CD14-positive monocyte (primary cell): ENCODE data around the gene CYFIP2. TPM values are rescaled to one million over a fixed set of nuclear protein-coding genes. Genes with fewer than 3 reads are reported as not detected.

Source experiments
- DNase-seq, 3 donors: peaks; one replicate each; pipeline ENCODE4 v3.0.0-alpha.2; 2011 to 2022
- H2AFZ ChIP-seq: 2 replicates; pipeline ENCODE4 v1.6.0; 2012; ENCODE audit warnings: mild to moderate bottlenecking, low read depth, low read length, inconsistent platforms; ENCODE audit not compliant: insufficient read depth, poor library complexity, severe bottlenecking
- H3K27ac ChIP-seq, 2 donors: 1 replicate in 1 of 2; 2 replicates in 1 of 2; pipeline ENCODE4 v1.5.1; 2012 to 2013; ENCODE audit warnings: low read length in 2 of 2, control low read depth in 1 of 2, inconsistent platforms in 1 of 2, low read depth in 1 of 2, mild to moderate bottlenecking in 1 of 2
- H3K27me3 ChIP-seq, 2 donors: one replicate each; pipeline versions ENCODE4 v1.6.0 to v1.6.1; 2011 to 2013; ENCODE audit warnings: low read length in 2 of 2; ENCODE audit not compliant: control insufficient read depth in 2 of 2, insufficient read depth in 2 of 2
- H3K36me3 ChIP-seq, 2 donors: replicated peaks in 1 of 2; 1 replicate in 1 of 2; 2 replicates in 1 of 2; pipeline versions ENCODE4 v1.5.1 to v1.6.1; 2012 to 2013; ENCODE audit warnings: low read length in 2 of 2, control low read depth in 1 of 2, inconsistent platforms in 1 of 2, mild to moderate bottlenecking in 1 of 2; ENCODE audit not compliant: insufficient read depth in 2 of 2, control insufficient read depth in 1 of 2
- H3K4me1 ChIP-seq, 2 donors: 1 replicate in 1 of 2; 2 replicates in 1 of 2; pipeline versions ENCODE4 v1.5.1 to v1.6.1; 2012 to 2013; ENCODE audit warnings: low read length in 2 of 2, control low read depth in 1 of 2, inconsistent platforms in 1 of 2, mild to moderate bottlenecking in 1 of 2, moderate library complexity in 1 of 2; ENCODE audit not compliant: insufficient read depth in 2 of 2, control insufficient read depth in 1 of 2
- H3K4me2 ChIP-seq: replicated peaks from 2 replicates; pipeline ENCODE3; 2012; ENCODE audit warnings: low read length, moderate library complexity, mild to moderate bottlenecking; ENCODE audit not compliant: poor library complexity, severe bottlenecking; ENCODE audit errors: extremely low read depth
- H3K4me3 ChIP-seq, 3 experiments: fragments of 200-600 bp in 1 of 3; sonication (generic) in 1 of 3; replicated peaks in 1 of 3; 1 replicate in 2 of 3; 2 replicates in 1 of 3; pipeline ENCODE4 v1.5.1; 2011 to 2013; ENCODE audit warnings: low read length in 3 of 3, mild to moderate bottlenecking in 3 of 3, control low read depth in 2 of 3, low read depth in 2 of 3, inconsistent platforms in 1 of 3, moderate library complexity in 1 of 3
- H3K79me2 ChIP-seq: 2 replicates; pipeline ENCODE4 v1.6.0; 2012; ENCODE audit warnings: mild to moderate bottlenecking, control low read depth, inconsistent platforms, low read length, moderate library complexity; ENCODE audit not compliant: insufficient read depth
- H3K9ac ChIP-seq: 2 replicates; pipeline ENCODE4 v1.6.0; 2017; ENCODE audit warnings: low read length, mild to moderate bottlenecking; ENCODE audit not compliant: insufficient read depth, poor library complexity, severe bottlenecking
- H3K9me3 ChIP-seq, 2 donors: replicated peaks in 1 of 2; 1 replicate in 1 of 2; 2 replicates in 1 of 2; pipeline versions ENCODE4 v1.5.1 to v1.6.1; 2012 to 2013; ENCODE audit warnings: low read length in 2 of 2, control low read depth in 1 of 2; ENCODE audit not compliant: control insufficient read depth in 1 of 2, insufficient read depth in 1 of 2
- H4K20me1 ChIP-seq: 2 replicates; pipeline ENCODE4 v1.6.0; 2012; ENCODE audit warnings: mild to moderate bottlenecking, low read length, control low read depth, moderate library complexity; ENCODE audit not compliant: insufficient read depth
- H3K27ac Mint-ChIP-seq, 7 donors: one replicate each; pipeline ENCODE4 v1.8.0; 2020; ENCODE audit warnings: mild to moderate bottlenecking in 7 of 7, mixed read lengths in 7 of 7, moderate library complexity in 6 of 7, inconsistent platforms in 2 of 7
- H3K27me3 Mint-ChIP-seq, 3 donors: one replicate each; pipeline ENCODE4 v1.8.0; 2021 to 2022; ENCODE audit warnings: low read depth in 3 of 3, mild to moderate bottlenecking in 3 of 3, mixed read lengths in 3 of 3, moderate library complexity in 3 of 3, inconsistent platforms in 1 of 3
- H3K36me3 Mint-ChIP-seq, 2 donors: one replicate each; pipeline ENCODE4 v1.8.0; 2020; ENCODE audit warnings: mixed read lengths in 2 of 2, inconsistent platforms in 1 of 2, mild to moderate bottlenecking in 1 of 2
- H3K4me1 Mint-ChIP-seq: one replicate; pipeline ENCODE4 v1.8.0; 2020; ENCODE audit warnings: mild to moderate bottlenecking, mixed read lengths
- H3K4me3 Mint-ChIP-seq, 2 donors: one replicate each; pipeline ENCODE4 v1.8.0; 2020; ENCODE audit warnings: mild to moderate bottlenecking in 2 of 2, mixed read lengths in 2 of 2, moderate library complexity in 1 of 2
- H3K9me3 Mint-ChIP-seq, 7 donors: one replicate each; pipeline ENCODE4 v1.8.0; 2020 to 2022; ENCODE audit warnings: mixed read lengths in 7 of 7, mild to moderate bottlenecking in 6 of 7, moderate library complexity in 6 of 7, inconsistent platforms in 2 of 7
- WGBS: methylation state at CpG from one replicate; pipeline ENCODE4 v1.1.5; 2013; ENCODE audit warnings: missing lambda C conversion rate; ENCODE audit not compliant: insufficient coverage; 5-methylcytosine and 5-hydroxymethylcytosine counted together
- intact Hi-C, 2 donors: fragments of 100-400 bp; cut with micrococcal nuclease; formaldehyde crosslinking; loops; one replicate each; pipeline versions ENCODE4 v1.15.0 to v1.15.1; 2023
- polyA plus RNA-seq, 3 donors: library from polyadenylated mRNA; depleted of rRNA in 1 of 3; unstranded in 2 of 3; stranded (reverse) in 1 of 3; fragments of 300-500 nt in 2 of 3; fragments of >200 nt in 1 of 3; fragmentation: Illumina TruSeq in 2 of 3; gene quantifications; 1 replicate in 2 of 3; 2 replicates in 1 of 3; pipeline ENCODE4 v1.2.3, GENCODE V29; 2012 to 2021
- TF ChIP-seq, protein P1 (sequence below): fragments of 200-600 bp; IDR thresholded peaks from one replicate; pipeline ENCODE4 v1.8.0; 2022; ENCODE audit warnings: antibody characterized with exemption, mild to moderate bottlenecking

Gene CYFIP2
- polyA plus RNA-seq, 3 donors: 33.6 to 45.6 (median 36.0) TPM

DNA sequence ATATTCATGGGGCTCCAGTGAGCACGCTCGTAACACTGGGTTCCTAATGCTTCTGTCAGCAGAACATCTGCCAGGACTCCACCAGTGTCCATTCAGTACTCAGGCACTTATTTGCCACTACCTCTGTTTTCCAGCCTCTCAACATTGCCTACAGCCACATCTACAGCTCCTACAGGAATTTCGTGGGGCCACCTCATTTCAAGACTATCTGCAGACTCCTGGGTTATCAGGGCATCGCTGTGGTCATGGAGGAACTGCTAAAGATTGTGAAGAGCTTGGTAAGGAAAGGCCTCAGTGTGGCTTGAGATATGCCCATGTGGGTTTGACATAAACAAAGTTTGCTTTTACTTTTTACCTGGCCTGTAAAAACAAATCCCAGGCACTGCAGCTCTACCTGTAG lies 92.9 kb downstream of the CYFIP2 start:
- no peaks in the 10 kb centered on the region for H3K79me2 ChIP-seq
- H2AFZ ChIP-seq: no peak overlapping the region
- H3K36me3 ChIP-seq: peaks cover 24 to 71% of the 10 kb centered on the region in 2 donors
- H3K27ac ChIP-seq: no peak overlapping the region
- H3K27me3 ChIP-seq: no peaks in the 10 kb centered on the region
- H4K20me1 ChIP-seq: no peaks in the 10 kb centered on the region
- H3K9me3 ChIP-seq: no peaks in the 10 kb centered on the region
- WGBS: 93% methylated on average over 2 of the region's 4 CpGs
- no peak overlapping the region for H3K4me3 Mint-ChIP-seq
- no peak overlapping the region for H3K4me3 ChIP-seq
- H3K27ac Mint-ChIP-seq: no peak overlapping the region
- intact Hi-C loops: no loop called here
- no peak for DNase-seq
- TF ChIP-seq, protein P1, sequence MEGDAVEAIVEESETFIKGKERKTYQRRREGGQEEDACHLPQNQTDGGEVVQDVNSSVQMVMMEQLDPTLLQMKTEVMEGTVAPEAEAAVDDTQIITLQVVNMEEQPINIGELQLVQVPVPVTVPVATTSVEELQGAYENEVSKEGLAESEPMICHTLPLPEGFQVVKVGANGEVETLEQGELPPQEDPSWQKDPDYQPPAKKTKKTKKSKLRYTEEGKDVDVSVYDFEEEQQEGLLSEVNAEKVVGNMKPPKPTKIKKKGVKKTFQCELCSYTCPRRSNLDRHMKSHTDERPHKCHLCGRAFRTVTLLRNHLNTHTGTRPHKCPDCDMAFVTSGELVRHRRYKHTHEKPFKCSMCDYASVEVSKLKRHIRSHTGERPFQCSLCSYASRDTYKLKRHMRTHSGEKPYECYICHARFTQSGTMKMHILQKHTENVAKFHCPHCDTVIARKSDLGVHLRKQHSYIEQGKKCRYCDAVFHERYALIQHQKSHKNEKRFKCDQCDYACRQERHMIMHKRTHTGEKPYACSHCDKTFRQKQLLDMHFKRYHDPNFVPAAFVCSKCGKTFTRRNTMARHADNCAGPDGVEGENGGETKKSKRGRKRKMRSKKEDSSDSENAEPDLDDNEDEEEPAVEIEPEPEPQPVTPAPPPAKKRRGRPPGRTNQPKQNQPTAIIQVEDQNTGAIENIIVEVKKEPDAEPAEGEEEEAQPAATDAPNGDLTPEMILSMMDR: no peak
- peaks cover 44 to 49% of the 10 kb centered on the region in 2 donors for H3K36me3 Mint-ChIP-seq
- H3K4me1 ChIP-seq: peaks cover 4 to 16% of the 10 kb centered on the region in 2 donors
- H3K4me1 Mint-ChIP-seq: peaks cover 15% of the 10 kb centered on the region
- no peaks in the 10 kb centered on the region for H3K27me3 Mint-ChIP-seq
- H3K9ac ChIP-seq: no peak overlapping the region
- no peaks in the 10 kb centered on the region for H3K9me3 Mint-ChIP-seq
- no peak overlapping the region for H3K4me2 ChIP-seq

DNA sequence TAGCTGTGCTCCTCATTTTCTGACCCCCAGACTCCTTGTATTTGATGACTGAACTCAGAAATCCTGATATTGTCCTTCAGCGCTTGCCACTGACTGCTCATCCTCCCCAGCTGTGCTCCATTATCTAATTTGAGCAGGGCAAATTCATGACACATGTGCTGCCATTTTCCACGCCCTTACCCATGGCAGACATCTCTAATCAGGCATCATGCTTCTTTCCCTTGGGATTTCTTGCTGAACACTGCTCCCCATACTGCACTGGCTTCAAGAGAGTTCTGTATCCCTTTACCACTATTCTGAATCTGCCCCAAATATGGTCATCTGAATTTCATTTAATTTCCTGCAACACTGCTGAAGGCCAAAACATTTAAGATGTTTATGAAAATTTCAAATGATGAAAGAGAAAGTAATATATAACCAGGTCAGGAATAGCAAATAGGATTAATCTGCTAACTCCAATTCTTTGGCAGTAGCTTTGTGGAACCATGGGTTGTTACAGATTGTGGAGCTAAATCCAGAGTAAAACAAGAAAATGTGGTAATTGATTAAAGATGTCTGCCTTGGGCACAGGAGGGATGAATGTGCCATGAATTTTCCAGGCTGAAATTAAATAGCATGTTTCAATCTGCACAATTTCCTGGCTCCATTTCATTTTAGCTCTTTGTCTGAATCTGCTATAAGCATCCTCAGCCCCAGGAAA lies 93.6 kb downstream of the CYFIP2 start:
- H3K9me3 Mint-ChIP-seq: no peaks in the 10 kb centered on the region
- Histone ChIP-seq H3K4me3 (no peak overlapping the region), H3K27me3 (no peaks in the 10 kb centered on the region), H3K27ac (no peak overlapping the region), H2AFZ (no peak overlapping the region), H4K20me1 (no peaks in the 10 kb centered on the region), H3K36me3 (peaks cover 24 to 75% of the 10 kb centered on the region in 2 donors), H3K4me2 (no peak overlapping the region), H3K9me3 (no peaks in the 10 kb centered on the region), H3K4me1 (peaks cover 4 to 16% of the 10 kb centered on the region in 2 donors), H3K79me2 (no peaks in the 10 kb centered on the region), H3K9ac (no peak overlapping the region)
- H3K36me3 Mint-ChIP-seq: peaks cover 48 to 54% of the 10 kb centered on the region in 2 donors
- peaks cover 15% of the 10 kb centered on the region for H3K4me1 Mint-ChIP-seq
- peaks cover 0 to 2% (median 0%) of the 10 kb centered on the region in 3 donors for H3K27me3 Mint-ChIP-seq
- WGBS: 95% methylated on average over 2 of the region's 2 CpGs
- H3K4me3 Mint-ChIP-seq: no peak overlapping the region
- peak overlapping the region in 3 of 7 donors; percentile 5 to 49 (median 35) for H3K27ac Mint-ChIP-seq
- TF ChIP-seq, protein P1: no peak
- intact Hi-C loops: no loop called here
- no peak for DNase-seq
